Endodermal cell (in vitro differentiated cells): ENCODE results near the gene CTSD. TPM values are rescaled to one million over a fixed set of nuclear protein-coding genes. Genes with fewer than 3 reads are reported as not detected.
"Not testable (repeated sequence)": the region's sequence is repeated elsewhere in the genome, so short reads cannot be mapped to it uniquely, and the experiment has no call there.

Source experiments
- DNase-seq: peaks from one replicate; pipeline ENCODE4 v3.0.0-alpha.2; 2017
- H3K27ac ChIP-seq: 2 replicates; pipeline ENCODE4 v1.5.1; 2013; ENCODE audit warnings: mild to moderate bottlenecking, low read depth, low read length, moderate library complexity
- H3K27me3 ChIP-seq: 2 replicates; pipeline ENCODE4 v1.6.1; 2013; ENCODE audit warnings: mild to moderate bottlenecking, low read length, moderate library complexity; ENCODE audit not compliant: insufficient read depth, control insufficient read depth, poor library complexity, severe bottlenecking
- H3K36me3 ChIP-seq: 2 replicates; pipeline ENCODE4 v1.7.0; 2013; ENCODE audit warnings: mild to moderate bottlenecking, low read length, moderate library complexity; ENCODE audit not compliant: control insufficient read depth, insufficient read depth
- H3K4me1 ChIP-seq: one replicate; pipeline ENCODE4 v1.7.0; 2013; ENCODE audit warnings: low read length; ENCODE audit not compliant: control insufficient read depth, insufficient read depth
- H3K4me3 ChIP-seq: 2 replicates; pipeline ENCODE4 v1.5.1; 2013; ENCODE audit warnings: mild to moderate bottlenecking, low read length, moderate library complexity
- H3K9ac ChIP-seq: 2 replicates; pipeline ENCODE4 v1.6.1; 2013; ENCODE audit warnings: mild to moderate bottlenecking, low read length, moderate library complexity; ENCODE audit not compliant: poor library complexity, severe bottlenecking; ENCODE audit errors: extremely low read depth
- H3K9me3 ChIP-seq: 2 replicates; pipeline ENCODE4 v1.6.1; 2013; ENCODE audit warnings: mild to moderate bottlenecking, low read length, moderate library complexity; ENCODE audit not compliant: control insufficient read depth
- H3K27ac Mint-ChIP-seq: 2 replicates; pipeline ENCODE4 v1.8.0; 2020; ENCODE audit warnings: mixed read lengths
- H3K27me3 Mint-ChIP-seq: 2 replicates; pipeline ENCODE4 v1.8.0; 2021; ENCODE audit warnings: mild to moderate bottlenecking, mixed read lengths; ENCODE audit not compliant: insufficient read depth
- H3K36me3 Mint-ChIP-seq: 2 replicates; pipeline ENCODE4 v1.8.0; 2020; ENCODE audit warnings: low read depth, mixed read lengths
- H3K4me1 Mint-ChIP-seq: 2 replicates; pipeline ENCODE4 v1.8.0; 2020; ENCODE audit warnings: mixed read lengths
- H3K4me3 Mint-ChIP-seq: 2 replicates; pipeline ENCODE4 v1.8.0; 2020; ENCODE audit warnings: mild to moderate bottlenecking, moderate library complexity, mixed read lengths
- H3K9me3 Mint-ChIP-seq: 2 replicates; pipeline ENCODE4 v1.8.0; 2020; ENCODE audit warnings: mild to moderate bottlenecking, mixed read lengths
- CTCF ChIP-seq: fragments of 200-600 bp; sonication (generic); conservative IDR thresholded peaks from 2 replicates; pipeline ENCODE4 v1.5.0; 2021; ENCODE audit warnings: antibody characterized with exemption, mild to moderate bottlenecking
- WGBS, 2 experiments: methylation state at CpG; one replicate each; pipeline versions ENCODE4 v1.1.5 to v1.1.7; 2013; ENCODE audit warnings: missing lambda C conversion rate in 2 of 2, mixed read lengths in 1 of 2; ENCODE audit not compliant: insufficient coverage in 1 of 2, insufficient read length in 1 of 2; 5-methylcytosine and 5-hydroxymethylcytosine counted together
- total RNA-seq, 2 donors: library from RNA; stranded (reverse); fragmentation: NEBNext Ultra II Directional in 1 of 2; extraction: Animal tissue kit (Norgen Biotek cat#: 25700) in 1 of 2; gene quantifications; 2 replicates in 1 of 2; 3 replicates in 1 of 2; pipeline ENCODE4 v1.2.1, GENCODE V29; 2021

The CTSD gene
- total RNA-seq, 2 donors from 2014 or later = 185 to 208 TPM

- no peaks in the 10 kb centered on the region for H3K4me1 ChIP-seq
- no peak overlapping the region for H3K27ac ChIP-seq
- Mint-ChIP-seq H3K27ac (no peak overlapping the region), H3K4me3 (no peak overlapping the region), H3K4me1 (peaks cover 4% of the 10 kb centered on the region), H3K27me3 (peaks cover 22% of the 10 kb centered on the region), H3K9me3 (peaks cover 8% of the 10 kb centered on the region), H3K36me3 (no peaks in the 10 kb centered on the region)
- H3K4me3 ChIP-seq = no peak overlapping the region
- H3K27me3 ChIP-seq = no peaks in the 10 kb centered on the region
- no peak for DNase-seq
- TF ChIP-seq CTCF = no peak
- H3K9me3 ChIP-seq = no peaks in the 10 kb centered on the region
- H3K9ac ChIP-seq = no peak overlapping the region
- H3K36me3 ChIP-seq = no peaks in the 10 kb centered on the region
- 91 to 96% methylated on average over 14 to 15 of the region's 15 CpGs for WGBS, 2 experiments
Observed at GRCh38 chr11:1805525-1805924, 41.8 kb upstream of the CTSD start.

DNA sequence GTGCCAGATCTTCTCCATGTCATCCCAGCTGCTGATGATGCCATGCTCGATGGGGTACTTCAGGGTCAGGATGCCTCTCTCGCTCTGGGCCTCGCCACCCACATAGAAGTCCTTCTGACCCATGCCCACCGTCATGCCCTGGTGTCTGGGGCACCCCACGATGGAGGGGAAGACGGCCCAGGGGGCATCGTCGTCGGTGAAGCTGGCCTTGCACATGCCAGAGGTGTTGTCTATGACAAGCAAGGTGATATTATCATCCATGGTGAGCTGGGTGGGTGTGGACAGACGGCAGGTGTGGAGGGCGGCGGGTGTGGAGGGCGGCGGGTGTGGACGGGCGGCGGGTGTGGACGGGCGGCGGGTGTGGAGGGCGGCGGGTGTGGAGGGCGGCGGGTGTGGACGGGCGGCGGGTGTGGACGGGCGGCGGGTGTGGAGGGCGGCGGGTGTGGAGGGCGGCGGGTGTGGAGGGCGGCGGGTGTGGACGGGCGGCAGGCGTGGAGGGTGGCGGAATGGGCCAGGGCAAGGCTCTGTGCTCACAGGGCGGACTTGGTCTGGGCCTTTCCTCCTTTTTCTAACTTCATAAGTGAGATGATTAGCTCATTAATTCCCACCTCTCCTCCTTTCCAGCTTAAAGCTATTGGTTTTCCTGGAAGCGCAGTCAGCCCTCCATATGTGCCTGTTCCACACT is 40.2 kb upstream of the CTSD start:
- H3K36me3 Mint-ChIP-seq, H3K27ac ChIP-seq, H3K9me3 Mint-ChIP-seq, H3K4me3 Mint-ChIP-seq, DNase-seq, H3K27me3 ChIP-seq, H3K4me1 Mint-ChIP-seq, H3K36me3 ChIP-seq, H3K27ac Mint-ChIP-seq, H3K4me3 ChIP-seq, H3K4me1 ChIP-seq, H3K9ac ChIP-seq, H3K9me3 ChIP-seq: not testable (repeated sequence)
- H3K27me3 Mint-ChIP-seq = peaks cover 16% of the 10 kb centered on the region
- 86 to 94% methylated on average over 10 to 12 of the region's 42 CpGs for WGBS, 2 experiments

DNA sequence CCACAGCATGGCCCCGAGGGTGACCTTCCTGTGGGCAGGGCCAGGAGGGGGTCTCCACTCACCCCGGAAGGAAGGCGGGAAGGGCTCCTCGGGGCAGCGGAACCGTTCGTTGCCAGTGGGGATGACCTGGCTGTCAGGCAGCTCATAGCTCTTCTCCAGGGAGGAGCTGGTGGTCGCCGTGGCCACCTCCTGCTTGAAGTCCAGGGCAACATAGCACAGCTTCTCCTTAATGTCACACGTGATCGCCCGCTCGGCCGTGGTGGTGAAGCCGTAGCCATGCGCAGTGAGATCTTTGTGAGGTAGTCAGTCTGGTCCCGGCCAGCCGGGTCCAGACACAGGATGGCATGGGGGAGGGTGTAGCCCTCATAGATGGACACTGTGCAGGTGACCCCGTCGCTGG is 39.5 kb upstream of the CTSD start:
- Histone ChIP-seq H3K9ac (no peak overlapping the region), H3K4me3 (no peak overlapping the region), H3K4me1 (no peaks in the 10 kb centered on the region), H3K27me3 (no peaks in the 10 kb centered on the region), H3K27ac (no peak overlapping the region), H3K9me3 (no peaks in the 10 kb centered on the region), H3K36me3 (no peaks in the 10 kb centered on the region)
- Mint-ChIP-seq H3K4me1 (peaks cover 4% of the 10 kb centered on the region), H3K27ac (no peak overlapping the region), H3K9me3 (no peaks in the 10 kb centered on the region), H3K27me3 (peaks cover 14% of the 10 kb centered on the region), H3K4me3 (no peak overlapping the region), H3K36me3 (no peaks in the 10 kb centered on the region)
- WGBS, 2 experiments = 94 to 99% methylated on average over 17 to 20 of the region's 20 CpGs
- no peak for DNase-seq
- no peak for TF ChIP-seq CTCF
